SU-DHL-6 (cell line): Measurements from ENCODE around the gene SIM2.

ENCODE experiments used
- H2AFZ ChIP-seq: fragments of 200-600 bp; sonication (generic); 2 replicates; pipeline ENCODE4 v1.6.1; 2014; ENCODE audit warnings: low read depth, mild to moderate bottlenecking, moderate library complexity, mixed read lengths, antibody characterized with exemption, low read length; ENCODE audit not compliant: severe bottlenecking
- H3F3A ChIP-seq: fragments of 200-600 bp; shearing (Covaris generic); 2 replicates; pipeline ENCODE4 v1.6.0; 2016; ENCODE audit warnings: antibody characterized with exemption, mild to moderate bottlenecking; ENCODE audit not compliant: insufficient read depth
- H3K27ac ChIP-seq: fragments of 200-600 bp; sonication (generic); 2 replicates; pipeline ENCODE4 v1.5.1; 2016; ENCODE audit warnings: low read depth, mild to moderate bottlenecking, low read length, moderate library complexity, mixed read lengths
- H3K27me3 ChIP-seq: fragments of 200-600 bp; sonication (generic), shearing (Covaris generic); 2 replicates; pipeline ENCODE4 v1.6.0; 2014; ENCODE audit warnings: mild to moderate bottlenecking, low read length
- H3K36me3 ChIP-seq: fragments of 200-600 bp; sonication (generic); 2 replicates; pipeline ENCODE4 v1.6.1; 2014; ENCODE audit warnings: mild to moderate bottlenecking, low read length, mixed read lengths
- H3K4me2 ChIP-seq: fragments of 300-600, 200-600 bp; shearing (Covaris generic), sonication (generic); 2 replicates; pipeline ENCODE4 v1.6.0; 2014; ENCODE audit warnings: low read length, low read depth, mild to moderate bottlenecking; ENCODE audit not compliant: poor library complexity, severe bottlenecking
- H3K4me3 ChIP-seq: fragments of 200-600 bp; sonication (generic); 2 replicates; pipeline ENCODE4 v1.5.1; 2014; ENCODE audit warnings: antibody characterized with exemption, low read length, mild to moderate bottlenecking, mixed read lengths; ENCODE audit not compliant: insufficient read depth, poor library complexity, severe bottlenecking
- H3K79me2 ChIP-seq: fragments of 200-600 bp; sonication (generic); 2 replicates; pipeline ENCODE4 v1.6.1; 2014; ENCODE audit warnings: mild to moderate bottlenecking, low read length, moderate library complexity; ENCODE audit not compliant: insufficient read depth
- H3K9ac ChIP-seq: fragments of 200-600 bp; sonication (generic); 2 replicates; pipeline ENCODE4 v1.7.0; 2014; ENCODE audit warnings: mild to moderate bottlenecking, low read length
- H3K9me2 ChIP-seq: fragments of 200-600 bp; sonication (generic); replicated peaks from 2 replicates; pipeline ENCODE4 v1.6.1; 2014; ENCODE audit warnings: low read length; ENCODE audit not compliant: insufficient read depth
- H3K9me3 ChIP-seq: fragments of 200-600 bp; sonication (generic); 2 replicates; pipeline ENCODE4 v1.6.1; 2014; ENCODE audit warnings: low read length, mixed read lengths; ENCODE audit not compliant: insufficient read depth
- H4K20me1 ChIP-seq: fragments of 200-600 bp; sonication (generic); 2 replicates; pipeline ENCODE4 v1.6.1; 2014; ENCODE audit warnings: low read depth, mild to moderate bottlenecking, antibody characterized with exemption, low read length, moderate library complexity, mixed read lengths
- CTCF ChIP-seq: fragments of 200-600 bp; sonication (generic); IDR thresholded peaks from one replicate; pipeline ENCODE4 v1.5.1; 2017; ENCODE audit warnings: antibody characterized with exemption, mild to moderate bottlenecking, low read length, moderate library complexity; ENCODE audit not compliant: insufficient read depth, poor library complexity, severe bottlenecking
- EZH2phosphoT487 ChIP-seq: fragments of 200-600 bp; sonication (generic), shearing (Covaris generic); conservative IDR thresholded peaks from 2 replicates; pipeline ENCODE4 v1.6.1; 2018; ENCODE audit warnings: mild to moderate bottlenecking, antibody characterized with exemption, low read length, moderate library complexity, mixed read lengths

SIM2 gene

GRCh38 chr21:36701756-36702621 is 3.1 kb downstream of the SIM2 start:
- no peak for TF ChIP-seq EZH2phosphoT487
- TF ChIP-seq CTCF: no peak
- Histone ChIP-seq H3K27ac (no peak overlapping the region), H3K4me3 (no peak overlapping the region), H3K9me3 (no peaks in the 10 kb centered on the region), H3K27me3 (no peaks in the 10 kb centered on the region), H3K9me2 (no peaks in the 10 kb centered on the region), H3K9ac (no peak overlapping the region), H3K79me2 (no peaks in the 10 kb centered on the region), H3K36me3 (no peaks in the 10 kb centered on the region), H3K4me2 (no peak overlapping the region), H3F3A (no peaks in the 10 kb centered on the region), H4K20me1 (no peaks in the 10 kb centered on the region), H2AFZ (no peak overlapping the region)

GRCh38 chr21:36702622-36702968 is 3.7 kb downstream of the SIM2 start:
- no peak overlapping the region for H3K4me2 ChIP-seq
- no peaks in the 10 kb centered on the region for H3K27me3 ChIP-seq
- no peaks in the 10 kb centered on the region for H4K20me1 ChIP-seq
- no peaks in the 10 kb centered on the region for H3F3A ChIP-seq
- TF ChIP-seq CTCF (no peak), EZH2phosphoT487 (no peak)
- no peak overlapping the region for H3K9ac ChIP-seq
- no peaks in the 10 kb centered on the region for H3K36me3 ChIP-seq
- H3K9me3 ChIP-seq: no peaks in the 10 kb centered on the region
- H3K79me2 ChIP-seq: no peaks in the 10 kb centered on the region
- H3K27ac ChIP-seq: no peak overlapping the region
- no peak overlapping the region for H3K4me3 ChIP-seq
- no peaks in the 10 kb centered on the region for H3K9me2 ChIP-seq
- H2AFZ ChIP-seq: no peak overlapping the region

GRCh38 chr21:36703123-36703522 is 4.2 kb downstream of the SIM2 start:
- H3F3A ChIP-seq: no peaks in the 10 kb centered on the region
- H3K9me3 ChIP-seq: no peaks in the 10 kb centered on the region
- no peak overlapping the region for H3K4me3 ChIP-seq
- H4K20me1 ChIP-seq: no peaks in the 10 kb centered on the region
- H3K4me2 ChIP-seq: no peak overlapping the region
- H3K9ac ChIP-seq: no peak overlapping the region
- H3K9me2 ChIP-seq: no peaks in the 10 kb centered on the region
- no peak overlapping the region for H3K27ac ChIP-seq
- TF ChIP-seq EZH2phosphoT487: no peak
- no peaks in the 10 kb centered on the region for H3K27me3 ChIP-seq
- no peaks in the 10 kb centered on the region for H3K79me2 ChIP-seq
- H2AFZ ChIP-seq: no peak overlapping the region
- H3K36me3 ChIP-seq: no peaks in the 10 kb centered on the region

- H3F3A ChIP-seq: no peaks in the 10 kb centered on the region
- no peaks in the 10 kb centered on the region for H3K27me3 ChIP-seq
- H3K4me3 ChIP-seq: no peak overlapping the region
- no peaks in the 10 kb centered on the region for H3K79me2 ChIP-seq
- no peak overlapping the region for H3K9ac ChIP-seq
- no peak overlapping the region for H3K27ac ChIP-seq
- no peaks in the 10 kb centered on the region for H3K36me3 ChIP-seq
- no peak overlapping the region for H2AFZ ChIP-seq
- no peaks in the 10 kb centered on the region for H3K9me3 ChIP-seq
- H3K9me2 ChIP-seq: no peaks in the 10 kb centered on the region
- no peaks in the 10 kb centered on the region for H4K20me1 ChIP-seq
- H3K4me2 ChIP-seq: no peak overlapping the region
- no peak for TF ChIP-seq CTCF
- TF ChIP-seq EZH2phosphoT487: no peak
Measured at GRCh38 chr21:36703626-36704280, 4.8 kb downstream of the SIM2 start.
